Psoas muscle (tissue), 8 donors: ENCODE data around the gene SLC25A13. TPM values are rescaled to one million over a fixed set of nuclear protein-coding genes. Genes with fewer than 3 reads are reported as not detected.
"Not testable (repeated sequence)": the region's sequence is repeated elsewhere in the genome, so short reads cannot be mapped to it uniquely, and the experiment has no call there.

Experiments used
- ATAC-seq, 4 donors: fragments of 200-7000 bp; cut with Tn5 transposase; one replicate each; pipeline ENCODE4 v1.9.1; 2020; ENCODE audit warnings: moderate library complexity in 3 of 4, mild to moderate bottlenecking in 2 of 4
- DNase-seq, 2 donors: peaks; one replicate each; pipeline ENCODE4 v3.0.0-alpha.2; 2020
- H3K27ac ChIP-seq: fragments of 200-600 bp; one replicate; pipeline ENCODE4 v1.8.0; 2022
- H3K27me3 ChIP-seq, 3 donors: fragments of 200-600 bp in 1 of 3; one replicate each; pipeline versions ENCODE4 v1.6.1 to v1.8.0; 2013 to 2022; ENCODE audit warnings: low read length in 2 of 3, mild to moderate bottlenecking in 2 of 3, moderate library complexity in 1 of 3; ENCODE audit not compliant: insufficient read depth in 3 of 3
- H3K36me3 ChIP-seq, 2 donors: fragments of 200-600 bp in 1 of 2; one replicate each; pipeline versions ENCODE4 v1.6.1 to v1.8.0; 2013 to 2022; ENCODE audit warnings: low read depth in 1 of 2, mild to moderate bottlenecking in 1 of 2, moderate library complexity in 1 of 2; ENCODE audit not compliant: insufficient read depth in 1 of 2
- H3K4me1 ChIP-seq: fragments of 200-600 bp; one replicate; pipeline ENCODE4 v1.8.0; 2022
- H3K4me3 ChIP-seq: fragments of 200-600 bp; one replicate; pipeline ENCODE4 v1.8.0; 2022; ENCODE audit warnings: mild to moderate bottlenecking
- H3K9me3 ChIP-seq: fragments of 200-600 bp; one replicate; pipeline ENCODE4 v1.8.0; 2022
- WGBS, 3 donors: extraction: QIAGEN DNeasy Blood & Tissue Kit; methylation state at CpG; one replicate each; pipeline versions ENCODE4 v1.1.6 to v1.1.7; 2013; 5-methylcytosine and 5-hydroxymethylcytosine counted together
- intact Hi-C, 2 donors: fragments of 100-400 bp; cut with DNase I; formaldehyde crosslinking; loops; one replicate each; pipeline versions ENCODE4 v1.11.0 to v1.14.2; 2022
- polyA plus RNA-seq, 3 donors: library from polyadenylated mRNA; stranded (reverse); fragments of 200-250 nt; gene quantifications; one replicate each; pipeline ENCODE4 v1.2.3, GENCODE V29; 2013
- total RNA-seq, 4 donors: library from RNA; stranded (reverse); fragmentation: NEBNext Ultra II Directional in 2 of 4; extraction: Animal tissue kit (Norgen Biotek cat#: 25700) in 2 of 4; gene quantifications; one replicate each; pipeline versions ENCODE4 v1.2.1 to v1.2.4, GENCODE V29; 2021 to 2023
- TF ChIP-seq, protein P1 (sequence below): fragments of 200-600 bp; IDR thresholded peaks from one replicate; pipeline ENCODE4 v1.8.0; 2022; ENCODE audit warnings: antibody characterized with exemption
- donor health status: healthy with polysubstance abuse.
- donor health status: DM: no; HTN: no; CAD: no; lungs with moderate emphysema.
- donor health status: Bipolar disorder and iron deficiency.
- donor health status: healthy.
- donor health status: DM: yes; HTN: yes; CAD: no.
- donor health status: DM: no; HTN: no; CAD: no.
- donor health status: DM: no; HTN: no; CAD: no.
- donor health status: DM: yes; HTN: yes; CAD: no.

SLC25A13 gene
- total and polyA plus RNA-seq, 7 donors, result 3.3 to 31.6 (median 9.0) TPM

DNA sequence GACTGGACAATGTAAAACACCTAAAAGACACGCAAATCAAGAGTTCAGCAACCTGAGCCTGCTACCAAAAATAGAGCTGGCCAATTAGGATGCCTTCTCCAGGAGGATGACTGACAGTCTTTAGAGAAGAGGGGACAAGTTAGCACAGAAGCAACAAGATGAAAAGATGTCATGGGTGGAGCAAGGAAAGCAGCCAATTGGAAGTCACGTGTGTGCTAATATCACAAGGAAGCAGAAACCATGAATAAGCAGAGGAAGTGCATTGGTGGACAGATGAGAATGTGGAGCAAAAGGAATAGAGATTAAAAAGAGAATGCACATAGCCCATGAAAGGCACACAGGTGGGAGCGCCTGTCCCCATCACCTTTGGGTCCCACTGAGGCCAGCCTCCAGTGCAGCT, 148.1 kb downstream of the SLC25A13 start:
- TF ChIP-seq, protein P1, sequence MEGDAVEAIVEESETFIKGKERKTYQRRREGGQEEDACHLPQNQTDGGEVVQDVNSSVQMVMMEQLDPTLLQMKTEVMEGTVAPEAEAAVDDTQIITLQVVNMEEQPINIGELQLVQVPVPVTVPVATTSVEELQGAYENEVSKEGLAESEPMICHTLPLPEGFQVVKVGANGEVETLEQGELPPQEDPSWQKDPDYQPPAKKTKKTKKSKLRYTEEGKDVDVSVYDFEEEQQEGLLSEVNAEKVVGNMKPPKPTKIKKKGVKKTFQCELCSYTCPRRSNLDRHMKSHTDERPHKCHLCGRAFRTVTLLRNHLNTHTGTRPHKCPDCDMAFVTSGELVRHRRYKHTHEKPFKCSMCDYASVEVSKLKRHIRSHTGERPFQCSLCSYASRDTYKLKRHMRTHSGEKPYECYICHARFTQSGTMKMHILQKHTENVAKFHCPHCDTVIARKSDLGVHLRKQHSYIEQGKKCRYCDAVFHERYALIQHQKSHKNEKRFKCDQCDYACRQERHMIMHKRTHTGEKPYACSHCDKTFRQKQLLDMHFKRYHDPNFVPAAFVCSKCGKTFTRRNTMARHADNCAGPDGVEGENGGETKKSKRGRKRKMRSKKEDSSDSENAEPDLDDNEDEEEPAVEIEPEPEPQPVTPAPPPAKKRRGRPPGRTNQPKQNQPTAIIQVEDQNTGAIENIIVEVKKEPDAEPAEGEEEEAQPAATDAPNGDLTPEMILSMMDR, result no peak
- intact Hi-C loops, result no loop called here
- Histone ChIP-seq H3K9me3 (no peaks in the 10 kb centered on the region), H3K36me3 (peaks cover 10 to 93% of the 10 kb centered on the region in 2 donors), H3K4me1 (no peaks in the 10 kb centered on the region), H3K27me3 (no peaks in the 10 kb centered on the region), H3K4me3 (no peak overlapping the region), H3K27ac (no peak overlapping the region)
- ATAC-seq (no peak), DNase-seq (no peak)
- 70 to 90% (median 75%) methylated on average over 3 of the region's 3 CpGs for WGBS, 3 donors

DNA sequence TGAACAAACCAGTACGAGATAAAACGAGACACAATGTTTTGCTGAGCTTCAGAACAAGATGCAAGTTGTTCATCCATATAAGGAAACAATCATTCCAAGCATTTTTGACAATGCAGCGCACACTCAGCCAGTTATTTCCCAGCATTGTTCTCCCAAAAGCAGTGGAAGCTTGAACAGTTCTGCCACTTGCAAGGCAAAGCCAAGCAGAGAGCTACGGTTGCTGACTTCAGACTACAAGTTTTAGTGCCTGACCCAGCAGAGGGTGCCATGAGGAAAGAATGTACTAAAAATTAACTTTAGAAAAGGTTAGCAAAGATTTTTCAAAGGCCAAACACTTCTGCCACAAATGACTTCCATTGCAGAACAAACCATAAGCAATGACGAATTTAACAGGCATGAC, 152.5 kb downstream of the SLC25A13 start:
- 73 to 83% (median 75%) methylated on average over 5 of the region's 5 CpGs for WGBS, 3 donors

DNA sequence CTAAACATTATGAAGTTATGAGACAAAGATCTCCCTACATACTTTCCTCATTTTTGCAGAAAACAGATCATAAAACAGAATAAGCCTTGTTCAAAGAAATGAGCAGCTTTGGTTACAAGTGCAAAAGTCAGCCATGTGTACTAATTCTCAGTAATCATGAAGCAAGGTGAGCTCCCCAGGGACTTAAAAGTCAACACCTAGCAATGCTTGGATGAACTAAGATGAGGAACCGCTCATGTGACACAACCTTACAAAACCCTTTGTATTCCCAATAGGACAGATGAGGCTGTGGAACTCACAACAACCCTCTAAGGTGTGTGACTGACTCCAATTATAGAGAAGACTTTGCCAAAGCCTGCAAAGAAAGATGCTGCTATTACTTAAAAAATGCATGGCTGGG, 154.5 kb downstream of the SLC25A13 start:
- intact Hi-C loops, result no loop called here
- DNase-seq, result no peak
- Histone ChIP-seq H3K4me3 (no peak overlapping the region), H3K36me3 (peaks cover 7 to 82% of the 10 kb centered on the region in 2 donors), H3K9me3 (no peaks in the 10 kb centered on the region), H3K4me1 (no peaks in the 10 kb centered on the region), H3K27ac (no peak overlapping the region), H3K27me3 (no peaks in the 10 kb centered on the region)
- WGBS, 3 donors, result 89 to 96% (median 94%) methylated on average over 1 of the region's 1 CpG
- TF ChIP-seq, protein P1, result no peak
- ATAC-seq, result no peak

More for the DNA sequence above, 152.5 kb downstream of the SLC25A13 start:
- intact Hi-C loops, result no loop called here
- no peak for ATAC-seq
- H3K27me3 ChIP-seq, result no peaks in the 10 kb centered on the region
- no peaks in the 10 kb centered on the region for H3K4me1 ChIP-seq
- TF ChIP-seq, protein P1, result no peak
- H3K36me3 ChIP-seq, result peaks cover 10 to 86% of the 10 kb centered on the region in 2 donors
- no peaks in the 10 kb centered on the region for H3K9me3 ChIP-seq
- no peak overlapping the region for H3K27ac ChIP-seq
- H3K4me3 ChIP-seq, result no peak overlapping the region
- no peak for DNase-seq

DNA sequence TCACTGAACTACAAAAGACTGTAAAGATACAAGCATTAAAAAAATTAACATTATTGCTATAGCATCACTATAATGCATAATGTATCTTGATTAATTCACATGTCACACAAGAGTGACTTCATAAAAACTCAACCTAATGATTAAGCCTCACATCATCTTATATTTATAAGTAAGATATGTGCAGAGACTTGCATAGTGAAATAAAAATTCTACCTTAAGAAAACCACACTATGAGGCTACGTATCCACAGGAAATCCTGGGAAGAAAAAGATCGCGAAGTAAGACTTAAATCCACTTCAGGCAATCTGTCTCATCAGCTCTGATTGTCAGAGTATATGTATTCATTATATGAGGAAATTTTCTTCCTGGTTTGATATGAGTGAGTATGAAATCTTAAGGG, 160.0 kb downstream of the SLC25A13 start:
- H3K36me3 ChIP-seq, result peaks cover 0 to 33% of the 10 kb centered on the region in 2 donors
- H3K9me3 ChIP-seq, result no peaks in the 10 kb centered on the region
- whole genome bisulfite sequencing, 3 donors, result 94 to 97% (median 96%) methylated on average over 3 of the region's 3 CpGs
- no peak overlapping the region for H3K27ac ChIP-seq
- no peak for DNase-seq
- intact Hi-C loops, result no loop called here
- H3K4me3 ChIP-seq, result no peak overlapping the region
- TF ChIP-seq, protein P1, result no peak
- ATAC-seq, result no peak
- H3K27me3 ChIP-seq, result no peaks in the 10 kb centered on the region
- no peaks in the 10 kb centered on the region for H3K4me1 ChIP-seq

DNA sequence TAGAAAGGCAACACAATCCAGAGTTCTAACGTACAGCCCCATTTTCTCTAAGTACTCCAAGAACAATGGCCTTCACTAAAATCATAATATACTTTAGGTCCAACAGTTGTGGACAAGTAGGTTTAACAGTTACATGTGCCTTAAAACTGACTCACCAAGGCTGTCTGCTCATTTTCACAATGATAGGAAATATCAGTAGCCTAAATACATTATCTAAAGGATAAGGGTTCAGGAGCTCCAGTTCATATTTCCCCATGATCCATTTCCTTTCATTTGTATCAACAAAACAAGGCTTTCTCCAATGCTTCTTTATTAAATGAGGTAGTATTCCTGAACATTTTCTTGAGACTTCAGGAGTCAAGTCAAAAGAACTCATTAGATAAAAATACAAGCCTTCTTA, 164.0 kb downstream of the SLC25A13 start:
- Histone ChIP-seq H3K4me1 (no peaks in the 10 kb centered on the region), H3K27ac (no peak overlapping the region), H3K36me3 (peaks cover 0 to 7% of the 10 kb centered on the region in 2 donors), H3K27me3 (no peaks in the 10 kb centered on the region), H3K4me3 (no peak overlapping the region), H3K9me3 (no peaks in the 10 kb centered on the region)
- ATAC-seq (no peak), DNase-seq (no peak)
- intact Hi-C loops, result no loop called here
- TF ChIP-seq, protein P1, result no peak
- WGBS, 3 donors, result 94 to 100% (median 97%) methylated on average over 1 of the region's 1 CpG

DNA sequence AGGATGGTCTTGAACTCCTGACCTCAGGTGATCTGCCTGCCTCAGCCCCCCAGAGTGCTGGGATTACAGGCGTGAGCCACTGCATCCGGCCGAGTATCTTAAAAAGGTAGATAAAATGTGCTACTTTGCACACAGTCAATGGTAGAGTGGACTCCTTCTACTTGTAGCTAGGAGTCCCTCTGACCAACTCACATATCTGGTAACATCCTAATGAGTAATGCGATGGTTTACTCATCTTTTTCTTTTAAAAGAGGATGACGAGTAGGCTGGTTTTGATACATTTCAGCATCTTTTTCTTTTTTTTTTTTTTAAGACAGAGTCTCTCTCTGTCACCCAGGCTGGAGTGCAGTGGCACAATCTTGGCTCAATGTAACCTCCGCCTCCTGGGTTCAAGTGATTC, 167.4 kb downstream of the SLC25A13 start:
- ATAC-seq, H3K9me3 ChIP-seq, H3K27me3 ChIP-seq, intact Hi-C loops, H3K4me1 ChIP-seq, DNase-seq, H3K27ac ChIP-seq, H3K4me3 ChIP-seq: not testable (repeated sequence)
- WGBS, 3 donors, result 94 to 96% (median 96%) methylated on average over 6 of the region's 6 CpGs
- peaks cover 0 to 12% of the 10 kb centered on the region in 2 donors for H3K36me3 ChIP-seq
